SK-N-MC (cell line): ENCODE data around the gene OR10A5.

ENCODE experiments used
- EZH2 ChIP-seq: fragments of 200-600 bp; sonication (generic); IDR thresholded peaks from one replicate; pipeline ENCODE4 v1.6.1; 2017; ENCODE audit warnings: antibody characterized with exemption
- FOXP2 ChIP-seq: optimal IDR thresholded peaks from 2 replicates; pipeline ENCODE3; 2011; ENCODE audit warnings: mild to moderate bottlenecking, moderate library complexity; ENCODE audit not compliant: insufficient read depth; ENCODE audit errors: extremely low read length, control extremely low read depth
- POLR2AphosphoS5 ChIP-seq: IDR thresholded peaks from 2 replicates; pipeline ENCODE4 v1.6.1; 2012; ENCODE audit warnings: mild to moderate bottlenecking, low read depth, low read length, borderline replicate concordance

DNA sequence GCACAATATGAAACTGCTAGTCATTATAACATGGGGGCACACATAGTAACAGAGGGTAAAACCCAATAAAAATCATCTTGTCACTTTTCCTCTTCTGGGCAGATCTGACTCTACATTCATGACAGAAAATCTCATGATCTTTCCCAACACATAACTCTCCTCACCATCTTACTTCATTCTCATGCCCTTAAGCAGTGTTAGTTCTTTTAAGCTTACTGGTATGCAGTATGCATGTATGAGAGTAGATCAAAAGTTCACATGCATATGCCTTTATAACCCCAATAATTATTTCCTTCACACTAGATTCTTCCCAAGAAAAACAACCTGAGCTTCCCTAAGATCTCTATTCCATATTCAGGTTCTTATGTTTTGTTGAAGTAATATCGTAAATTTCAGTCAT, 25.8 kb downstream of the OR10A5 start:
- TF ChIP-seq FOXP2 (no peak), POLR2AphosphoS5 (no peak), EZH2 (no peak)
